SH-SY5Y (cell line): Measurements from ENCODE around the gene ZBTB16.

Source experiments
- GATA2 ChIP-seq: IDR thresholded peaks from 2 replicates; pipeline ENCODE4 v1.6.1; 2011; ENCODE audit warnings: mild to moderate bottlenecking, low read depth, low read length
- GATA3 ChIP-seq: IDR thresholded peaks from 2 replicates; pipeline ENCODE4 v1.6.1; 2011; ENCODE audit warnings: low read depth, mild to moderate bottlenecking, low read length, moderate library complexity

GRCh38 chr11:114033572-114033971, 25.9 kb upstream of the ZBTB16 start:
- no peak for TF ChIP-seq GATA2
- no peak for TF ChIP-seq GATA3
